IMR-90 (cell line): ENCODE measurements around the gene ALOX15. TPM values are rescaled to one million over a fixed set of nuclear protein-coding genes. Genes with fewer than 3 reads are reported as not detected.

ENCODE experiments used
- ATAC-seq: fragments of 200-7000 bp; cut with Tn5 transposase; 2 replicates; pipeline ENCODE4 v1.9.1; 2020; ENCODE audit warnings: low read depth, mild to moderate bottlenecking, moderate library complexity
- BruUV-seq: library from RNA; stranded (reverse); fragments of 400-500 nt; replicated peaks from 2 replicates; lab custom pipeline; 2021; lab: Mats Ljungman, UMichigan
- CTCF ChIA-PET: fragments of 300-600 bp; formaldehyde crosslinking; extraction: SDS; loops from one replicate; lab custom pipeline; 2021; ENCODE audit warnings: antibody characterized with exemption; lab: Yijun Ruan, JAX
- POLR2A ChIA-PET: fragments of 300-600 bp; sonication (Branson Sonifier 250); formaldehyde crosslinking; loops from one replicate; lab custom pipeline; 2022; ENCODE audit warnings: antibody characterized with exemption; ENCODE audit not compliant: unreplicated experiment; lab: Charles Lee
- DNase-seq: peaks from one replicate; pipeline ENCODE4 v3.0.0; 2013
- H2AFZ ChIP-seq: replicated peaks from 2 replicates; pipeline ENCODE3; 2013; ENCODE audit warnings: low read length, mild to moderate bottlenecking; ENCODE audit not compliant: poor library complexity
- H2AK5ac ChIP-seq: 2 replicates; pipeline ENCODE4 v1.6.1; 2013; ENCODE audit warnings: low read depth, low read length, inconsistent platforms
- H2AK9ac ChIP-seq: replicated peaks from 2 replicates; pipeline ENCODE3; 2013; ENCODE audit warnings: mild to moderate bottlenecking, low read depth, low read length, moderate library complexity; ENCODE audit not compliant: poor library complexity
- H2BK120ac ChIP-seq: 2 replicates; pipeline ENCODE4 v1.6.1; 2013; ENCODE audit warnings: low read depth, low read length, inconsistent platforms
- H2BK15ac ChIP-seq: 3 replicates; pipeline ENCODE4 v1.6.1; 2013; ENCODE audit warnings: low read depth, low read length, inconsistent platforms
- H2BK20ac ChIP-seq: 2 replicates; pipeline ENCODE4 v1.6.1; 2013; ENCODE audit warnings: low read depth, mild to moderate bottlenecking, inconsistent platforms, low read length, moderate library complexity
- H2BK5ac ChIP-seq: 2 replicates; pipeline ENCODE4 v1.6.1; 2013; ENCODE audit warnings: mild to moderate bottlenecking, low read depth, low read length, inconsistent platforms; ENCODE audit not compliant: poor library complexity, severe bottlenecking
- H3K14ac ChIP-seq: replicated peaks from 2 replicates; pipeline ENCODE4 v1.6.1; 2013; ENCODE audit warnings: low read depth, low read length, inconsistent platforms
- H3K18ac ChIP-seq: 2 replicates; pipeline ENCODE4 v1.6.1; 2013; ENCODE audit warnings: low read depth, low read length, control low read depth
- H3K23ac ChIP-seq: 2 replicates; pipeline ENCODE4 v1.6.1; 2013; ENCODE audit warnings: low read depth, low read length, inconsistent platforms
- H3K27ac ChIP-seq: 2 replicates; pipeline ENCODE4 v1.5.1; 2013; ENCODE audit warnings: mild to moderate bottlenecking, control low read depth, low read length; ENCODE audit not compliant: insufficient read depth
- H3K27me3 ChIP-seq: 2 replicates; pipeline ENCODE4 v1.6.1; 2013; ENCODE audit warnings: low read length; ENCODE audit not compliant: control insufficient read depth, insufficient read depth
- H3K36me3 ChIP-seq: 2 replicates; pipeline ENCODE4 v1.6.1; 2013; ENCODE audit warnings: low read length, mixed read lengths; ENCODE audit not compliant: control insufficient read depth, insufficient read depth
- H3K4ac ChIP-seq: 2 replicates; pipeline ENCODE4 v1.6.1; 2013; ENCODE audit warnings: low read depth, low read length, inconsistent platforms
- H3K4me1 ChIP-seq: 2 replicates; pipeline ENCODE4 v1.6.1; 2013; ENCODE audit warnings: low read length, mixed read lengths; ENCODE audit not compliant: control insufficient read depth, insufficient read depth
- H3K4me2 ChIP-seq: 2 replicates; pipeline ENCODE4 v1.6.1; 2013; ENCODE audit warnings: low read depth, mild to moderate bottlenecking, control low read depth, low read length, moderate library complexity
- H3K4me3 ChIP-seq: 2 replicates; pipeline ENCODE4 v1.5.1; 2013; ENCODE audit warnings: low read depth, mild to moderate bottlenecking, control low read depth, low read length, moderate library complexity; ENCODE audit not compliant: insufficient read depth
- H3K56ac ChIP-seq: 2 replicates; pipeline ENCODE4 v1.6.1; 2013; ENCODE audit warnings: low read length, inconsistent platforms; ENCODE audit not compliant: insufficient read depth; ENCODE audit errors: extremely low read depth
- H3K79me1 ChIP-seq, 2 experiments: 2 replicates each; pipeline ENCODE4 v1.6.1; 2013; ENCODE audit warnings: low read length in 2 of 2, inconsistent platforms in 1 of 2, low read depth in 1 of 2
- H3K9ac ChIP-seq: 2 replicates; pipeline ENCODE4 v1.6.1; 2013; ENCODE audit warnings: low read depth, low read length, control low read depth
- H3K9me1 ChIP-seq: 2 replicates; pipeline ENCODE4 v1.6.1; 2013; ENCODE audit warnings: low read length, inconsistent platforms; ENCODE audit not compliant: insufficient read depth
- H3K9me3 ChIP-seq: 2 replicates; pipeline ENCODE4 v1.6.1; 2013; ENCODE audit warnings: low read length; ENCODE audit not compliant: control insufficient read depth, insufficient read depth
- H4K20me1 ChIP-seq: 2 replicates; pipeline ENCODE4 v1.6.1; 2013; ENCODE audit warnings: low read length, inconsistent platforms; ENCODE audit not compliant: insufficient read depth
- H4K5ac ChIP-seq: 2 replicates; pipeline ENCODE4 v1.6.1; 2013; ENCODE audit warnings: mild to moderate bottlenecking, low read depth, low read length, control low read depth
- H4K8ac ChIP-seq, 2 experiments: 2 replicates each; pipeline ENCODE4 v1.6.1; 2013; ENCODE audit warnings: low read depth in 2 of 2, low read length in 2 of 2, control low read depth in 1 of 2, inconsistent platforms in 1 of 2
- H4K91ac ChIP-seq: 2 replicates; pipeline ENCODE4 v1.6.1; 2013; ENCODE audit warnings: low read depth, low read length, inconsistent platforms; ENCODE audit not compliant: insufficient read depth
- CHD1 ChIP-seq: IDR thresholded peaks from 2 replicates; pipeline ENCODE4 v1.6.1; 2012; ENCODE audit warnings: low read depth, low read length, improper control_type of control experiment
- MAFK ChIP-seq: IDR thresholded peaks from 2 replicates; pipeline ENCODE4 v1.6.1; 2012; ENCODE audit warnings: low read depth, low read length, improper control_type of control experiment
- WGBS, 2 experiments: methylation state at CpG; one replicate each; pipeline versions ENCODE4 v1.1.5 to v1.1.7; 2013; ENCODE audit warnings: missing lambda C conversion rate in 2 of 2; ENCODE audit not compliant: insufficient read length in 1 of 2; ENCODE audit errors: extremely low coverage in 2 of 2; 5-methylcytosine and 5-hydroxymethylcytosine counted together
- dilution Hi-C: fragments of 300-500 bp; cut with HindIII; formaldehyde crosslinking; loops from one replicate; pipeline ENCODE4 v1.14.3; 2018; ENCODE audit warnings: low sequenced_read_pairs; ENCODE audit not compliant: unreplicated experiment
- in situ Hi-C: fragments of 300-500 bp; cut with MboI; formaldehyde crosslinking; loops from 3 replicates; pipeline ENCODE4 v1.14.3; 2019; ENCODE audit warnings: low sequenced_read_pairs, inconsistent platforms, mixed read lengths
- intact Hi-C: fragments of 100-400 bp; cut with micrococcal nuclease; formaldehyde crosslinking; loops from 2 replicates; pipeline ENCODE4 v1.10.0; 2022
- polyA plus RNA-seq, 3 experiments: library from polyadenylated mRNA; depleted of rRNA; stranded (reverse); fragments of >200 nt; gene quantifications; 2 replicates each; pipeline ENCODE4 v1.2.3, GENCODE V29; 2012; ENCODE audit warnings: low replicate concordance in 1 of 3
- total RNA-seq: library from RNA; depleted of rRNA; stranded (reverse); fragments of >200 nt; gene quantifications from 2 replicates; pipeline ENCODE4 v1.2.3, GENCODE V29; 2012

ALOX15 gene
- total and polyA plus RNA-seq, 2 of the 4 experiments (the other 2 are of a cell fraction) = not detected

GRCh38 chr17:4633643-4634042 is 7.8 kb downstream of the ALOX15 start:
- TF ChIP-seq MAFK (no peak), CHD1 (no peak)
- POLR2A ChIA-PET = no interaction called here
- Histone ChIP-seq H2BK120ac (no peak overlapping the region), H3K4me2 (no peak overlapping the region), H3K4me3 (no peak overlapping the region), H3K56ac (no peak overlapping the region), H3K4me1 (no peaks in the 10 kb centered on the region), H2BK15ac (no peak overlapping the region), H2AK5ac (no peak overlapping the region), H4K5ac (no peak overlapping the region), H3K9me3 (no peaks in the 10 kb centered on the region), H4K20me1 (no peaks in the 10 kb centered on the region), H3K36me3 (no peaks in the 10 kb centered on the region), H4K8ac (no peak overlapping the region), H3K9me1 (no peaks in the 10 kb centered on the region), H2BK20ac (no peak overlapping the region), H3K9ac (no peak overlapping the region), H2BK5ac (no peak overlapping the region), H3K4ac (no peak overlapping the region), H3K18ac (no peak overlapping the region), H3K79me1 (no peaks in the 10 kb centered on the region), H3K27ac (no peak overlapping the region), H2AK9ac (no peak overlapping the region), H4K91ac (no peak overlapping the region), H3K27me3 (peaks cover 34% of the 10 kb centered on the region), H3K14ac (no peak overlapping the region), H2AFZ (no peak overlapping the region), H3K23ac (no peak overlapping the region)
- no CpG with 5 or more reads among the region's 2 CpGs for WGBS, 2 experiments
- DNase-seq (no peak), ATAC-seq (no peak)
- CTCF ChIA-PET = no interaction called here
- intact Hi-C loops (no loop called here), in situ Hi-C loops (no loop called here), dilution Hi-C loops (no loop called here)
- BruUV-seq = no TSS peak
